GM23338 (cell line): Measurements from ENCODE around the gene EXOC3. TPM values are rescaled to one million over a fixed set of nuclear protein-coding genes. Genes with fewer than 3 reads are reported as not detected.

ENCODE experiments used
- CREB1 ChIP-seq: fragments of 250-450 bp; sonication (Bioruptor Pico); IDR thresholded peaks from 2 replicates; pipeline ENCODE4 v1.5.0; 2020; ENCODE audit warnings: low read depth, mild to moderate bottlenecking, moderate library complexity
- EZH2 ChIP-seq: fragments of 200-600 bp; sonication (generic); IDR thresholded peaks from one replicate; pipeline ENCODE4 v1.8.0; 2017; ENCODE audit warnings: antibody characterized with exemption, mild to moderate bottlenecking, low read depth; ENCODE audit not compliant: unreplicated experiment
- JUNB ChIP-seq: IDR thresholded peaks from one replicate; pipeline ENCODE4 v1.6.1; 2016; ENCODE audit warnings: antibody characterized with exemption; ENCODE audit not compliant: unreplicated experiment
- NANOG ChIP-seq: IDR thresholded peaks from 2 replicates; pipeline ENCODE4 v1.6.1; 2016; ENCODE audit warnings: antibody characterized with exemption, borderline replicate concordance
- STAT1 ChIP-seq: IDR thresholded peaks from one replicate; pipeline ENCODE4 v1.6.1; 2016; ENCODE audit warnings: antibody characterized with exemption; ENCODE audit not compliant: unreplicated experiment
- polyA plus RNA-seq: library from polyadenylated mRNA; unstranded; fragments of >200 nt; fragmentation: Nextera tagmentation; extraction: Ambion mirVana; gene quantifications from 2 replicates; pipeline ENCODE4 v1.2.1, GENCODE V29; 2016
- total RNA-seq: library from RNA; depleted of rRNA; stranded (reverse); fragments of >200 nt; shearing (Covaris generic); gene quantifications from 2 replicates; pipeline ENCODE4 v1.2.3, GENCODE V29; 2014
- TF ChIP-seq, protein P1 (sequence below): fragments of 250-450 bp; sonication (Bioruptor Pico); IDR thresholded peaks from 2 replicates; pipeline ENCODE4 v1.5.0; 2020; ENCODE audit warnings: mild to moderate bottlenecking, moderate library complexity
- TF ChIP-seq, protein P2 (sequence below): IDR thresholded peaks from one replicate; pipeline ENCODE4 v1.6.1; 2018; ENCODE audit warnings: antibody characterized with exemption; ENCODE audit not compliant: unreplicated experiment

Gene EXOC3
- total and polyA plus RNA-seq, 2 experiments from 2014 or later, result 13.4 to 31.6 TPM

DNA sequence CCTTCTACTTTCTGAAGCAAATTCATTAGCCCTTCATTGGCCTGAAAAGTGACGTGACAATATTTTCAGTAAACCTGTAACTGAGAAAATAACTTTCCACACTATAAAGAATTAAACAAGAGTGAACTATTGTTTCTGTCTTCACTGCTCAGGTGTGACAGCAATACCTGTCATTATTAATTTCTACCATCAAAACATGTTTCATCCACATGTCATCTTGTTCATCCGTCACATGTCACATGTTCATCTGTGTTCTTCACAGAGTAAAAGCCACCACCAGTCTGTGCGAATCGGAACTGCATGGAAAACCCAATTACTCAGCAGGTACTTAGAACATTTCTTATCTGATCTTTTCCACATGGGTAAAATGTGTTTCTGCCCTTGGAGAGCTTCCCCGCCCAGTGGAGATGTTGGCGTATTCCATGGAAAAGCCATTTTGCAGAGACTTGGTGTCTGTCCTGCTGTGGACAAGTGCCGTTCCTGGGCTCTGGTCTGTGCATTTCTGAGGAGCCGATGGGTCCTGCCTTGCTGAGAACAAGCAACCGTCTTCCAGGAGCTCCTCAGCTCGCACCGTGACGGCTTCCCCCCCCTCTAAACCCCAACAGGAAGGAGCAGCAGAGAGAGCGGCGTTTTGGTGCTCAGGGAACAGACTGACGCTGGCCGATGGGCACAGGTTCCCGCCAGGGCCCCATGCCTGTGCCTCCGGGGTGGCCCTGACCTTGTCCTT lies 10.6 kb upstream of the EXOC3 start (continued):
- TF ChIP-seq, protein P1, sequence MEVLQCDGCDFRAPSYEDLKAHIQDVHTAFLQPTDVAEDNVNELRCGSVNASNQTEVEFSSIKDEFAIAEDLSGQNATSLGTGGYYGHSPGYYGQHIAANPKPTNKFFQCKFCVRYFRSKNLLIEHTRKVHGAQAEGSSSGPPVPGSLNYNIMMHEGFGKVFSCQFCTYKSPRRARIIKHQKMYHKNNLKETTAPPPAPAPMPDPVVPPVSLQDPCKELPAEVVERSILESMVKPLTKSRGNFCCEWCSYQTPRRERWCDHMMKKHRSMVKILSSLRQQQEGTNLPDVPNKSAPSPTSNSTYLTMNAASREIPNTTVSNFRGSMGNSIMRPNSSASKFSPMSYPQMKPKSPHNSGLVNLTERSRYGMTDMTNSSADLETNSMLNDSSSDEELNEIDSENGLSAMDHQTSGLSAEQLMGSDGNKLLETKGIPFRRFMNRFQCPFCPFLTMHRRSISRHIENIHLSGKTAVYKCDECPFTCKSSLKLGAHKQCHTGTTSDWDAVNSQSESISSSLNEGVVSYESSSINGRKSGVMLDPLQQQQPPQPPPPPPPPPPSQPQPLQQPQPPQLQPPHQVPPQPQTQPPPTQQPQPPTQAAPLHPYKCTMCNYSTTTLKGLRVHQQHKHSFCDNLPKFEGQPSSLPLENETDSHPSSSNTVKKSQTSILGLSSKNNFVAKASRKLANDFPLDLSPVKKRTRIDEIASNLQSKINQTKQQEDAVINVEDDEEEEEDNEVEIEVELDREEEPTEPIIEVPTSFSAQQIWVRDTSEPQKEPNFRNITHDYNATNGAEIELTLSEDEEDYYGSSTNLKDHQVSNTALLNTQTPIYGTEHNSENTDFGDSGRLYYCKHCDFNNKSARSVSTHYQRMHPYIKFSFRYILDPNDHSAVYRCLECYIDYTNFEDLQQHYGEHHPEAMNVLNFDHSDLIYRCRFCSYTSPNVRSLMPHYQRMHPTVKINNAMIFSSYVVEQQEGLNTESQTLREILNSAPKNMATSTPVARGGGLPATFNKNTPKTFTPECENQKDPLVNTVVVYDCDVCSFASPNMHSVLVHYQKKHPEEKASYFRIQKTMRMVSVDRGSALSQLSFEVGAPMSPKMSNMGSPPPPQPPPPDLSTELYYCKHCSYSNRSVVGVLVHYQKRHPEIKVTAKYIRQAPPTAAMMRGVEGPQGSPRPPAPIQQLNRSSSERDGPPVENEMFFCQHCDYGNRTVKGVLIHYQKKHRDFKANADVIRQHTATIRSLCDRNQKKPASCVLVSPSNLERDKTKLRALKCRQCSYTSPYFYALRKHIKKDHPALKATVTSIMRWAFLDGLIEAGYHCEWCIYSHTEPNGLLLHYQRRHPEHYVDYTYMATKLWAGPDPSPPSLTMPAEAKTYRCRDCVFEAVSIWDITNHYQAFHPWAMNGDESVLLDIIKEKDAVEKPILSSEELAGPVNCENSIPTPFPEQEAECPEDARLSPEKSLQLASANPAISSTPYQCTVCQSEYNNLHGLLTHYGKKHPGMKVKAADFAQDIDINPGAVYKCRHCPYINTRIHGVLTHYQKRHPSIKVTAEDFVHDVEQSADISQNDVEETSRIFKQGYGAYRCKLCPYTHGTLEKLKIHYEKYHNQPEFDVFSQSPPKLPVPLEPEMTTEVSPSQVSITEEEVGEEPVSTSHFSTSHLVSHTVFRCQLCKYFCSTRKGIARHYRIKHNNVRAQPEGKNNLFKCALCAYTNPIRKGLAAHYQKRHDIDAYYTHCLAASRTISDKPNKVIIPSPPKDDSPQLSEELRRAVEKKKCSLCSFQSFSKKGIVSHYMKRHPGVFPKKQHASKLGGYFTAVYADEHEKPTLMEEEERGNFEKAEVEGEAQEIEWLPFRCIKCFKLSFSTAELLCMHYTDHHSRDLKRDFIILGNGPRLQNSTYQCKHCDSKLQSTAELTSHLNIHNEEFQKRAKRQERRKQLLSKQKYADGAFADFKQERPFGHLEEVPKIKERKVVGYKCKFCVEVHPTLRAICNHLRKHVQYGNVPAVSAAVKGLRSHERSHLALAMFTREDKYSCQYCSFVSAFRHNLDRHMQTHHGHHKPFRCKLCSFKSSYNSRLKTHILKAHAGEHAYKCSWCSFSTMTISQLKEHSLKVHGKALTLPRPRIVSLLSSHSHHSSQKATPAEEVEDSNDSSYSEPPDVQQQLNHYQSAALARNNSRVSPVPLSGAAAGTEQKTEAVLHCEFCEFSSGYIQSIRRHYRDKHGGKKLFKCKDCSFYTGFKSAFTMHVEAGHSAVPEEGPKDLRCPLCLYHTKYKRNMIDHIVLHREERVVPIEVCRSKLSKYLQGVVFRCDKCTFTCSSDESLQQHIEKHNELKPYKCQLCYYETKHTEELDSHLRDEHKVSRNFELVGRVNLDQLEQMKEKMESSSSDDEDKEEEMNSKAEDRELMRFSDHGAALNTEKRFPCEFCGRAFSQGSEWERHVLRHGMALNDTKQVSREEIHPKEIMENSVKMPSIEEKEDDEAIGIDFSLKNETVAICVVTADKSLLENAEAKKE, result no peak
- no peak for TF ChIP-seq EZH2
- TF ChIP-seq, protein P2, sequence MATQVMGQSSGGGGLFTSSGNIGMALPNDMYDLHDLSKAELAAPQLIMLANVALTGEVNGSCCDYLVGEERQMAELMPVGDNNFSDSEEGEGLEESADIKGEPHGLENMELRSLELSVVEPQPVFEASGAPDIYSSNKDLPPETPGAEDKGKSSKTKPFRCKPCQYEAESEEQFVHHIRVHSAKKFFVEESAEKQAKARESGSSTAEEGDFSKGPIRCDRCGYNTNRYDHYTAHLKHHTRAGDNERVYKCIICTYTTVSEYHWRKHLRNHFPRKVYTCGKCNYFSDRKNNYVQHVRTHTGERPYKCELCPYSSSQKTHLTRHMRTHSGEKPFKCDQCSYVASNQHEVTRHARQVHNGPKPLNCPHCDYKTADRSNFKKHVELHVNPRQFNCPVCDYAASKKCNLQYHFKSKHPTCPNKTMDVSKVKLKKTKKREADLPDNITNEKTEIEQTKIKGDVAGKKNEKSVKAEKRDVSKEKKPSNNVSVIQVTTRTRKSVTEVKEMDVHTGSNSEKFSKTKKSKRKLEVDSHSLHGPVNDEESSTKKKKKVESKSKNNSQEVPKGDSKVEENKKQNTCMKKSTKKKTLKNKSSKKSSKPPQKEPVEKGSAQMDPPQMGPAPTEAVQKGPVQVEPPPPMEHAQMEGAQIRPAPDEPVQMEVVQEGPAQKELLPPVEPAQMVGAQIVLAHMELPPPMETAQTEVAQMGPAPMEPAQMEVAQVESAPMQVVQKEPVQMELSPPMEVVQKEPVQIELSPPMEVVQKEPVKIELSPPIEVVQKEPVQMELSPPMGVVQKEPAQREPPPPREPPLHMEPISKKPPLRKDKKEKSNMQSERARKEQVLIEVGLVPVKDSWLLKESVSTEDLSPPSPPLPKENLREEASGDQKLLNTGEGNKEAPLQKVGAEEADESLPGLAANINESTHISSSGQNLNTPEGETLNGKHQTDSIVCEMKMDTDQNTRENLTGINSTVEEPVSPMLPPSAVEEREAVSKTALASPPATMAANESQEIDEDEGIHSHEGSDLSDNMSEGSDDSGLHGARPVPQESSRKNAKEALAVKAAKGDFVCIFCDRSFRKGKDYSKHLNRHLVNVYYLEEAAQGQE, result no peak
- TF ChIP-seq JUNB, result no peak
- no peak for TF ChIP-seq NANOG
- TF ChIP-seq STAT1, result no peak
- TF ChIP-seq CREB1 (CRISPR knock-in tag), result no peak
